GM19035 (cell line): Measurements from ENCODE around the gene RAB10.
"Not testable (repeated sequence)": the region's sequence is repeated elsewhere in the genome, so short reads cannot be mapped to it uniquely, and the experiment has no call there.

ENCODE experiments used
- ATAC-seq: cut with Tn5 transposase; IDR thresholded peaks from one replicate; pipeline ENCODE4 v1.9.1; 2021; ENCODE audit not compliant: unreplicated experiment

RAB10 gene

GRCh38 chr2:26086779-26087178 lies 52.9 kb downstream of the RAB10 start:
- no peak for ATAC-seq

- ATAC-seq: peak; percentile 65
These were observed 54.3 kb downstream of the RAB10 start for GRCh38 chr2:26088038-26088643.

GRCh38 chr2:26088931-26089330 lies 55.0 kb downstream of the RAB10 start:
- not testable (repeated sequence) for ATAC-seq

- no peak for ATAC-seq
These were observed 55.5 kb downstream of the RAB10 start for GRCh38 chr2:26089337-26089736.

GRCh38 chr2:26095758-26096157 lies 61.9 kb downstream of the RAB10 start:
- no peak for ATAC-seq

- no peak for ATAC-seq
These were observed 66.0 kb downstream of the RAB10 start for GRCh38 chr2:26099933-26100332.

- no peak for ATAC-seq
These were observed 66.5 kb downstream of the RAB10 start for GRCh38 chr2:26100384-26100783.

GRCh38 chr2:26103752-26104151 lies 69.9 kb downstream of the RAB10 start:
- no peak for ATAC-seq

GRCh38 chr2:26108701-26109100 lies 74.8 kb downstream of the RAB10 start:
- ATAC-seq: not testable (repeated sequence)

- no peak for ATAC-seq
These were observed 78.3 kb downstream of the RAB10 start for GRCh38 chr2:26112201-26112600.

- no peak for ATAC-seq
These were observed 80.3 kb downstream of the RAB10 start for GRCh38 chr2:26114151-26114550.

- no peak for ATAC-seq
These were observed 84.8 kb downstream of the RAB10 start for GRCh38 chr2:26118682-26119081.

GRCh38 chr2:26119521-26119920 lies 85.6 kb downstream of the RAB10 start:
- no peak for ATAC-seq

GRCh38 chr2:26122630-26123029 lies 88.7 kb downstream of the RAB10 start:
- ATAC-seq: no peak

GRCh38 chr2:26123426-26123825 lies 89.5 kb downstream of the RAB10 start:
- ATAC-seq: no peak

GRCh38 chr2:26126074-26126473 lies 92.2 kb downstream of the RAB10 start:
- ATAC-seq: no peak

GRCh38 chr2:26128176-26128575 lies 94.3 kb downstream of the RAB10 start:
- ATAC-seq: no peak

GRCh38 chr2:26130763-26131162 lies 96.9 kb downstream of the RAB10 start:
- no peak for ATAC-seq

GRCh38 chr2:26136451-26136850 lies 102.6 kb downstream of the RAB10 start:
- ATAC-seq: no peak

GRCh38 chr2:26139269-26140183 lies 105.6 kb downstream of the RAB10 start:
- ATAC-seq: no peak

GRCh38 chr2:26141145-26141769 lies 107.4 kb downstream of the RAB10 start:
- ATAC-seq: no peak

- ATAC-seq: no peak
These were observed 110.1 kb downstream of the RAB10 start for GRCh38 chr2:26144031-26144430.
